Nephron progenitor cell (in vitro differentiated cells): ENCODE measurements around the gene PERCC1.

Source experiments
- DNase-seq: peaks from one replicate; pipeline ENCODE4 v3.0.0; 2021
- H3K27ac Mint-ChIP-seq: 2 replicates; pipeline ENCODE4 v1.8.0; 2021; ENCODE audit warnings: mild to moderate bottlenecking, moderate library complexity, mixed read lengths
- H3K27me3 Mint-ChIP-seq: 2 replicates; pipeline ENCODE4 v1.8.0; 2021; ENCODE audit warnings: mild to moderate bottlenecking, low read depth, mixed read lengths; ENCODE audit not compliant: poor library complexity
- H3K36me3 Mint-ChIP-seq: 2 replicates; pipeline ENCODE4 v1.8.0; 2021; ENCODE audit warnings: low read depth, mixed read lengths
- H3K4me1 Mint-ChIP-seq: 2 replicates; pipeline ENCODE4 v1.8.0; 2021; ENCODE audit warnings: mixed read lengths
- H3K4me3 Mint-ChIP-seq: 2 replicates; pipeline ENCODE4 v1.8.0; 2021; ENCODE audit warnings: mild to moderate bottlenecking, moderate library complexity, mixed read lengths
- H3K9me3 Mint-ChIP-seq: 2 replicates; pipeline ENCODE4 v1.8.0; 2021; ENCODE audit warnings: mild to moderate bottlenecking, moderate library complexity, mixed read lengths
- CTCF ChIP-seq: fragments of 200-600 bp; sonication (generic); IDR thresholded peaks from 2 replicates; pipeline ENCODE4 v1.5.0; 2021; ENCODE audit warnings: antibody characterized with exemption

Gene PERCC1

GRCh38 chr16:1424028-1424427 lies 6.8 kb upstream of the PERCC1 start:
- Mint-ChIP-seq H3K36me3 (peaks cover 5% of the 10 kb centered on the region), H3K9me3 (peaks cover 15% of the 10 kb centered on the region), H3K27me3 (no peaks in the 10 kb centered on the region), H3K4me3 (no peak overlapping the region), H3K27ac (no peak overlapping the region), H3K4me1 (peaks cover 35% of the 10 kb centered on the region)
- DNase-seq: no peak
- TF ChIP-seq CTCF: no peak

GRCh38 chr16:1425616-1426370 lies 5.1 kb upstream of the PERCC1 start:
- Mint-ChIP-seq H3K27me3 (no peaks in the 10 kb centered on the region), H3K4me1 (peaks cover 35% of the 10 kb centered on the region), H3K27ac (no peak overlapping the region), H3K4me3 (no peak overlapping the region), H3K9me3 (peaks cover 15% of the 10 kb centered on the region), H3K36me3 (peaks cover 5% of the 10 kb centered on the region)
- TF ChIP-seq CTCF: no peak
- no peak for DNase-seq

- Mint-ChIP-seq H3K4me3 (no peak overlapping the region), H3K27ac (no peak overlapping the region)
These were observed 4.0 kb upstream of the PERCC1 start for GRCh38 chr16:1426734-1427471.

GRCh38 chr16:1427473-1428461 lies 3.1 kb upstream of the PERCC1 start:
- H3K27me3 Mint-ChIP-seq: no peaks in the 10 kb centered on the region
- no peak overlapping the region for H3K27ac Mint-ChIP-seq
- DNase-seq: no peak
- H3K9me3 Mint-ChIP-seq: peaks cover 8% of the 10 kb centered on the region
- no peak overlapping the region for H3K4me3 Mint-ChIP-seq
- no peaks in the 10 kb centered on the region for H3K36me3 Mint-ChIP-seq
- no peak for TF ChIP-seq CTCF
- peaks cover 26% of the 10 kb centered on the region for H3K4me1 Mint-ChIP-seq

More at GRCh38 chr16:1426734-1427471, 4.0 kb upstream of the PERCC1 start:
- peaks cover 30% of the 10 kb centered on the region for H3K4me1 Mint-ChIP-seq
- no peak for DNase-seq
- H3K9me3 Mint-ChIP-seq: peaks cover 14% of the 10 kb centered on the region
- H3K27me3 Mint-ChIP-seq: no peaks in the 10 kb centered on the region
- no peak for TF ChIP-seq CTCF
- peaks cover 5% of the 10 kb centered on the region for H3K36me3 Mint-ChIP-seq

- Mint-ChIP-seq H3K36me3 (no peaks in the 10 kb centered on the region), H3K27me3 (no peaks in the 10 kb centered on the region), H3K9me3 (peaks cover under 1% of the 10 kb centered on the region), H3K27ac (no peak overlapping the region), H3K4me1 (peaks cover 25% of the 10 kb centered on the region), H3K4me3 (no peak overlapping the region)
- DNase-seq: peak; percentile 51
- no peak for TF ChIP-seq CTCF
These were observed 2.4 kb upstream of the PERCC1 start for GRCh38 chr16:1428511-1428910.
